Gastrocnemius medialis (tissue), 4 donors: Measurements from ENCODE around the gene ZNF407. TPM values are rescaled to one million over a fixed set of nuclear protein-coding genes. Genes with fewer than 3 reads are reported as not detected.

Experiments used
- ATAC-seq, 2 donors: fragments of 150-250 bp; one replicate each; pipeline ENCODE4 v1.9.1; 2016
- DNase-seq, 2 donors: peaks; one replicate each; pipeline ENCODE4 v3.0.0-alpha.2; 2019
- H3K27ac ChIP-seq, 4 donors: fragments of 200-600 bp; sonication (generic); 1 replicate in 1 of 4; 2 replicates in 3 of 4; pipeline ENCODE4 v1.5.1; 2016 to 2018; ENCODE audit warnings: mild to moderate bottlenecking in 2 of 4, moderate library complexity in 1 of 4
- H3K27me3 ChIP-seq, 3 donors: fragments of 200-600 bp; sonication (generic) in 2 of 3; 1 replicate in 1 of 3; 2 replicates in 2 of 3; pipeline versions ENCODE4 v1.5.1 to v1.6.0; 2016 to 2019; ENCODE audit warnings: mild to moderate bottlenecking in 1 of 3, moderate library complexity in 1 of 3
- H3K36me3 ChIP-seq, 2 donors: fragments of 200-600 bp; sonication (generic) in 1 of 2; one replicate each; pipeline ENCODE4 v1.5.1; 2017 to 2018
- H3K4me1 ChIP-seq, 2 donors: fragments of 200-600 bp; sonication (generic) in 1 of 2; one replicate each; pipeline ENCODE4 v1.5.1; 2016 to 2017; ENCODE audit warnings: mild to moderate bottlenecking in 2 of 2
- H3K4me3 ChIP-seq, 4 donors: fragments of 200-600 bp; sonication (generic) in 3 of 4; 1 replicate in 1 of 4; 2 replicates in 3 of 4; pipeline ENCODE4 v1.5.1; 2016 to 2019; ENCODE audit warnings: mild to moderate bottlenecking in 2 of 4
- H3K9me3 ChIP-seq, 3 donors: fragments of 200-600 bp; sonication (generic) in 2 of 3; 1 replicate in 1 of 3; 2 replicates in 2 of 3; pipeline ENCODE4 v1.5.1; 2016 to 2019
- POLR2A ChIP-seq, 2 donors: fragments of 450-650 bp; IDR thresholded peaks; one replicate each; pipeline ENCODE4 v1.6.1; 2017; ENCODE audit warnings: antibody characterized with exemption in 2 of 2, mild to moderate bottlenecking in 2 of 2, moderate library complexity in 2 of 2
- in situ Hi-C, 4 donors: fragments of 200-750 bp; cut with MboI; loops; one replicate each; pipeline versions ENCODE4 v1.15.0 to v1.8.0; 2017; ENCODE audit warnings: low sequenced_read_pairs in 4 of 4
- intact Hi-C: fragments of 100-400 bp; cut with DNase I; formaldehyde crosslinking; loops from one replicate; pipeline ENCODE4 v1.15.1; 2023; ENCODE audit warnings: low total_unique reads
- total RNA-seq, 4 donors: library from RNA; depleted of rRNA; stranded (reverse); fragments of >200 nt; gene quantifications; one replicate each; pipeline versions ENCODE4 v1.1.0 to v1.2.3, GENCODE V29; 2016
- TF ChIP-seq, protein P1 (sequence below), 5 experiments: fragments of 450-650 bp in 3 of 5; fragments of 200-600 bp in 2 of 5; sonication (generic) in 2 of 5; IDR thresholded peaks in 4 of 5; conservative IDR thresholded peaks in 1 of 5; 1 replicate in 4 of 5; 2 replicates in 1 of 5; pipeline ENCODE4 v1.5.1; 2016 to 2019; ENCODE audit warnings: antibody characterized with exemption in 5 of 5, mild to moderate bottlenecking in 3 of 5, moderate library complexity in 3 of 5

ZNF407 gene
- total RNA-seq, 4 donors from 2014 or later = 5.9 to 11.4 (median 9.2) TPM

DNA sequence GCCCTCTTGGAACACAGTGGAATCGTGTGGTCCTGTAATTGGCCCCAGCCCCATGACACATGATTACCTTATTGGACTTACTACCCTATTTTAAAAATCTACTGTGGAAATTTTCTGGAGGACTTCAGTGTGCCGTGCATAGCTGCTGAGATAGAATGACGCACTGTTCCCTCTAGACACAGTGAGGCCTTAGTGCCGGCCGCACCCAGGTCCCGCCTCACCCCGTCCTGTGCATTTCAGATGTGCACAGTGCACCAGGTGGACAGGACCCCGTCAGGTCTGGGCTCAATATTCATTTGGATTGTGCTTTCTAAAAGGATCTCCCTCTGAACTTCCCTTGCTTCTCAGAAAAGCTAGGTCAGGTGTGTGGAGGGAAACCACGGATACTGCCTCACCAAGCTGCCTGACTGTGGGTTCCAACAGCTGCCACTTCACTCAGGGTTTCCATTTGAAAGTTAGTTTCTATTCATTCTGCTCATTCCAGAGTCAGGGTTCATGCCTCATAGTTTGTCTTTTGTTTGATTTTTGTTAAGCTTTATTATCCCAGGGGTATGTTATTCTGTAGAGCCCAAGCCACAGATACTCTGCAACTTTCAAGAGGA is 455.5 kb downstream of the ZNF407 start:
- H3K4me3 ChIP-seq = no peak overlapping the region
- no peak overlapping the region for H3K27ac ChIP-seq
- ATAC-seq (no peak), DNase-seq (no peak)
- H3K27me3 ChIP-seq = no peaks in the 10 kb centered on the region
- in situ Hi-C loops (no loop called here), intact Hi-C loops (no loop called here)
- TF ChIP-seq, protein P1, sequence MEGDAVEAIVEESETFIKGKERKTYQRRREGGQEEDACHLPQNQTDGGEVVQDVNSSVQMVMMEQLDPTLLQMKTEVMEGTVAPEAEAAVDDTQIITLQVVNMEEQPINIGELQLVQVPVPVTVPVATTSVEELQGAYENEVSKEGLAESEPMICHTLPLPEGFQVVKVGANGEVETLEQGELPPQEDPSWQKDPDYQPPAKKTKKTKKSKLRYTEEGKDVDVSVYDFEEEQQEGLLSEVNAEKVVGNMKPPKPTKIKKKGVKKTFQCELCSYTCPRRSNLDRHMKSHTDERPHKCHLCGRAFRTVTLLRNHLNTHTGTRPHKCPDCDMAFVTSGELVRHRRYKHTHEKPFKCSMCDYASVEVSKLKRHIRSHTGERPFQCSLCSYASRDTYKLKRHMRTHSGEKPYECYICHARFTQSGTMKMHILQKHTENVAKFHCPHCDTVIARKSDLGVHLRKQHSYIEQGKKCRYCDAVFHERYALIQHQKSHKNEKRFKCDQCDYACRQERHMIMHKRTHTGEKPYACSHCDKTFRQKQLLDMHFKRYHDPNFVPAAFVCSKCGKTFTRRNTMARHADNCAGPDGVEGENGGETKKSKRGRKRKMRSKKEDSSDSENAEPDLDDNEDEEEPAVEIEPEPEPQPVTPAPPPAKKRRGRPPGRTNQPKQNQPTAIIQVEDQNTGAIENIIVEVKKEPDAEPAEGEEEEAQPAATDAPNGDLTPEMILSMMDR (IDR thresholded peaks at IDR 0.05 in 4 of 5, conservative IDR thresholded peaks at IDR 0.05 in 1 of 5) = no peak
- H3K36me3 ChIP-seq = no peaks in the 10 kb centered on the region
- H3K4me1 ChIP-seq = no peaks in the 10 kb centered on the region
- no peaks in the 10 kb centered on the region for H3K9me3 ChIP-seq

DNA sequence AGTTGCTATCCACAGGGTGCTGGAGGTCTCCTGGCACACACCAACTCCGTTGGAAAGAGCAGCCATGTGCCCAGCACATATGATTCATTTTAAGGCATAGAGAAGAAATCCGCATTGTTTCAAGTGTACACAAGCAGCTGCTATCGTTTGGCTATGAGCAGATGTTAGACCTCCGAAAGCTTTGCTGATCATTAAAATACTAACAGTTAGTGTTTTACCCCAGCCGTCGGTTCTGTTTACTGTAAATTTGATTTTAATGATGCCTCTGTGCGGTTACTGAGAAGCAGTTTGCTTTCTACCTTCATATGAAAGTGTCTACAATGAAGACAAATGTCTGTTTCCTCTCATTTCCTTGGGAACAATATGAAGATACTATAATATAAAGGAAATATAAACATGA is 456.4 kb downstream of the ZNF407 start:
- no peaks in the 10 kb centered on the region for H3K9me3 ChIP-seq
- DNase-seq = no peak
- H3K36me3 ChIP-seq = no peaks in the 10 kb centered on the region
- intact Hi-C loops (no loop called here), in situ Hi-C loops (no loop called here)
- no peak for ATAC-seq
- no peak for TF ChIP-seq POLR2A (IDR thresholded peaks at IDR 0.05)
- TF ChIP-seq, protein P1 (IDR thresholded peaks at IDR 0.05 in 4 of 5, conservative IDR thresholded peaks at IDR 0.05 in 1 of 5) = no peak
- H3K27me3 ChIP-seq = no peaks in the 10 kb centered on the region
- no peak overlapping the region for H3K4me3 ChIP-seq
- H3K4me1 ChIP-seq = no peaks in the 10 kb centered on the region
- no peak overlapping the region for H3K27ac ChIP-seq

GRCh38 chr18:75054611-75055010 is 456.9 kb downstream of the ZNF407 start:
- no peaks in the 10 kb centered on the region for H3K36me3 ChIP-seq
- no peaks in the 10 kb centered on the region for H3K27me3 ChIP-seq
- intact Hi-C loops = no loop called here
- no peaks in the 10 kb centered on the region for H3K4me1 ChIP-seq
- H3K27ac ChIP-seq = no peak overlapping the region
- in situ Hi-C loops = no loop called here
- ATAC-seq = no peak
- no peak overlapping the region for H3K4me3 ChIP-seq
- no peak for DNase-seq
- TF ChIP-seq POLR2A (IDR thresholded peaks at IDR 0.05) = no peak
- TF ChIP-seq, protein P1 (IDR thresholded peaks at IDR 0.05 in 4 of 5, conservative IDR thresholded peaks at IDR 0.05 in 1 of 5) = no peak
- no peaks in the 10 kb centered on the region for H3K9me3 ChIP-seq

DNA sequence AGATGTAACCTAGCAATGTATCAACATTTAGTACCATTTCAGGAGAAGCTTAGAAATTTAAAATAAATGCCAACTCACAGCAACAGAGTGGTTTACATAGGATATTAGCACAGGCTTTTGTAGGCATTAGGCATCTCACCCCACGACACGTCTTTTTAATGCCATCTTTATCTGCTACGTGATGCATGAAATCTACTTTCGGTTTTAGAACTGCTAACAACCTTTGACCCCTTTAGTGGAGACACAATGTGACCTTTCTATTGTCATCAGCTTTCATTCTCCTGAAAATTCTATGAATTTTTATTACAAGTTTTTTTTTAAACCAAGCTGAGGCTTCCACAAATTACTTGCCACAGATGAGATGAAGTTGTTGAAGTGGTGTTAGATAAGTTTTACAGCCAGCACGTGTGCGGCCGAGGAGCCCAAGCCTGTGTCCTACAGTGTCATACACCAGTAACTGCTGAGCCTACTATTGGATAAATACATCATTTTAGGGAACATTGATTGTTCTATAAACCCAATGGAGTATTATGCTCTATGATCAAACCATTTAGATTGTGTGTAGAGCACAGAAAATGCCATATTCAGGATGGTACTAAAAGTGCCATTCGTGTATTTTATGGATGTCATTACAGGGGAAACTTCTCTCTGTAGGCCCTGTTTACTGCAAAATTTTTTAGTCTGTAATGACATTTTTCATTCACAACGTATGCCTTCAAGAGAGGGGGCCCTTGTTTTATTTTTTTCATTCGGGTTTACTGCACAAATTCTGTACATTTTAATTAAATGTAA is 459.7 kb downstream of the ZNF407 start:
- no peak overlapping the region for H3K27ac ChIP-seq
- H3K4me3 ChIP-seq = no peak overlapping the region
- H3K36me3 ChIP-seq = no peaks in the 10 kb centered on the region
- no peaks in the 10 kb centered on the region for H3K27me3 ChIP-seq
- intact Hi-C loops (no loop called here), in situ Hi-C loops (no loop called here)
- no peak for TF ChIP-seq POLR2A (IDR thresholded peaks at IDR 0.05)
- TF ChIP-seq, protein P1 (IDR thresholded peaks at IDR 0.05 in 4 of 5, conservative IDR thresholded peaks at IDR 0.05 in 1 of 5) = no peak
- ATAC-seq (no peak), DNase-seq (no peak)
- no peaks in the 10 kb centered on the region for H3K9me3 ChIP-seq
- H3K4me1 ChIP-seq = no peaks in the 10 kb centered on the region
